ENCODE results near the gene RMDN3.

DNA sequence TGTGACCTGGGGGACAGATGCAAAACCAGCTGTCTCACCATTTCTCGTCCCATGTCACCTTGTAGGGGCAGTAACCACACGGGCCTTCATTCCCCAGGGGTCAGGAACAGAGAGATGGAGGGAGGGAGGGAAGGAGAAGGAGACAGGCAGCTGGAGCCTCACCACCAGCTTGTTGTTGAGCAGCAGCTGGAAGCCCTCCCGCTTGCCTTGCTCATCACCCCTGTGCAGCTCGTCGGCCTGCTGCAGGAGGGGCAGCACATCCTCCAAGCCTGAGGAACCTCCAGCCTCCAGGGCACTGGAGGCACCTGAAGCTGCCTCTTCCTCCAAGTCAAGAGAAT, 10.3 kb downstream of the RMDN3 start:
- TF ChIP-seq, protein P1, sequence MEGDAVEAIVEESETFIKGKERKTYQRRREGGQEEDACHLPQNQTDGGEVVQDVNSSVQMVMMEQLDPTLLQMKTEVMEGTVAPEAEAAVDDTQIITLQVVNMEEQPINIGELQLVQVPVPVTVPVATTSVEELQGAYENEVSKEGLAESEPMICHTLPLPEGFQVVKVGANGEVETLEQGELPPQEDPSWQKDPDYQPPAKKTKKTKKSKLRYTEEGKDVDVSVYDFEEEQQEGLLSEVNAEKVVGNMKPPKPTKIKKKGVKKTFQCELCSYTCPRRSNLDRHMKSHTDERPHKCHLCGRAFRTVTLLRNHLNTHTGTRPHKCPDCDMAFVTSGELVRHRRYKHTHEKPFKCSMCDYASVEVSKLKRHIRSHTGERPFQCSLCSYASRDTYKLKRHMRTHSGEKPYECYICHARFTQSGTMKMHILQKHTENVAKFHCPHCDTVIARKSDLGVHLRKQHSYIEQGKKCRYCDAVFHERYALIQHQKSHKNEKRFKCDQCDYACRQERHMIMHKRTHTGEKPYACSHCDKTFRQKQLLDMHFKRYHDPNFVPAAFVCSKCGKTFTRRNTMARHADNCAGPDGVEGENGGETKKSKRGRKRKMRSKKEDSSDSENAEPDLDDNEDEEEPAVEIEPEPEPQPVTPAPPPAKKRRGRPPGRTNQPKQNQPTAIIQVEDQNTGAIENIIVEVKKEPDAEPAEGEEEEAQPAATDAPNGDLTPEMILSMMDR (IDR thresholded peaks at IDR 0.05), result no peak
- TF ChIP-seq FOXS1 (CRISPR knock-in tag; IDR thresholded peaks at IDR 0.05), result no peak
- TF ChIP-seq, protein P2, sequence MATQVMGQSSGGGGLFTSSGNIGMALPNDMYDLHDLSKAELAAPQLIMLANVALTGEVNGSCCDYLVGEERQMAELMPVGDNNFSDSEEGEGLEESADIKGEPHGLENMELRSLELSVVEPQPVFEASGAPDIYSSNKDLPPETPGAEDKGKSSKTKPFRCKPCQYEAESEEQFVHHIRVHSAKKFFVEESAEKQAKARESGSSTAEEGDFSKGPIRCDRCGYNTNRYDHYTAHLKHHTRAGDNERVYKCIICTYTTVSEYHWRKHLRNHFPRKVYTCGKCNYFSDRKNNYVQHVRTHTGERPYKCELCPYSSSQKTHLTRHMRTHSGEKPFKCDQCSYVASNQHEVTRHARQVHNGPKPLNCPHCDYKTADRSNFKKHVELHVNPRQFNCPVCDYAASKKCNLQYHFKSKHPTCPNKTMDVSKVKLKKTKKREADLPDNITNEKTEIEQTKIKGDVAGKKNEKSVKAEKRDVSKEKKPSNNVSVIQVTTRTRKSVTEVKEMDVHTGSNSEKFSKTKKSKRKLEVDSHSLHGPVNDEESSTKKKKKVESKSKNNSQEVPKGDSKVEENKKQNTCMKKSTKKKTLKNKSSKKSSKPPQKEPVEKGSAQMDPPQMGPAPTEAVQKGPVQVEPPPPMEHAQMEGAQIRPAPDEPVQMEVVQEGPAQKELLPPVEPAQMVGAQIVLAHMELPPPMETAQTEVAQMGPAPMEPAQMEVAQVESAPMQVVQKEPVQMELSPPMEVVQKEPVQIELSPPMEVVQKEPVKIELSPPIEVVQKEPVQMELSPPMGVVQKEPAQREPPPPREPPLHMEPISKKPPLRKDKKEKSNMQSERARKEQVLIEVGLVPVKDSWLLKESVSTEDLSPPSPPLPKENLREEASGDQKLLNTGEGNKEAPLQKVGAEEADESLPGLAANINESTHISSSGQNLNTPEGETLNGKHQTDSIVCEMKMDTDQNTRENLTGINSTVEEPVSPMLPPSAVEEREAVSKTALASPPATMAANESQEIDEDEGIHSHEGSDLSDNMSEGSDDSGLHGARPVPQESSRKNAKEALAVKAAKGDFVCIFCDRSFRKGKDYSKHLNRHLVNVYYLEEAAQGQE (IDR thresholded peaks at IDR 0.05), result no peak
- TF ChIP-seq, protein P3, sequence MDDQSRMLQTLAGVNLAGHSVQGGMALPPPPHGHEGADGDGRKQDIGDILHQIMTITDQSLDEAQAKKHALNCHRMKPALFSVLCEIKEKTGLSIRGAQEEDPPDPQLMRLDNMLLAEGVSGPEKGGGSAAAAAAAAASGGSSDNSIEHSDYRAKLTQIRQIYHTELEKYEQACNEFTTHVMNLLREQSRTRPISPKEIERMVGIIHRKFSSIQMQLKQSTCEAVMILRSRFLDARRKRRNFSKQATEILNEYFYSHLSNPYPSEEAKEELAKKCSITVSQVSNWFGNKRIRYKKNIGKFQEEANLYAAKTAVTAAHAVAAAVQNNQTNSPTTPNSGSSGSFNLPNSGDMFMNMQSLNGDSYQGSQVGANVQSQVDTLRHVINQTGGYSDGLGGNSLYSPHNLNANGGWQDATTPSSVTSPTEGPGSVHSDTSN (IDR thresholded peaks at IDR 0.05), result no peak
